Neural cell (in vitro differentiated cells): ENCODE data around the gene STKLD1. TPM values are rescaled to one million over a fixed set of nuclear protein-coding genes. Genes with fewer than 3 reads are reported as not detected.

ENCODE experiments used
- H2AFZ ChIP-seq: fragments of 200-600, 300-800 bp; sonication (generic), shearing (Covaris generic); 2 replicates; pipeline ENCODE4 v1.6.0; 2014; ENCODE audit warnings: low read depth, mild to moderate bottlenecking, antibody characterized with exemption, low read length, moderate library complexity
- H3F3A ChIP-seq: fragments of 200-600 bp; shearing (Covaris generic); 2 replicates; pipeline ENCODE4 v1.6.1; 2016; ENCODE audit warnings: mild to moderate bottlenecking, moderate library complexity, mixed read lengths, antibody characterized with exemption, low read length; ENCODE audit not compliant: insufficient read depth, poor library complexity, severe bottlenecking
- H3K27ac ChIP-seq: fragments of 200-600, 300-800 bp; sonication (generic), shearing (Covaris generic); 2 replicates; pipeline ENCODE4 v1.5.1; 2014; ENCODE audit warnings: mild to moderate bottlenecking, low read length, moderate library complexity
- H3K27me3 ChIP-seq: fragments of 300-800, 200-600 bp; sonication (generic), shearing (Covaris generic); 2 replicates; pipeline ENCODE4 v1.6.0; 2014; ENCODE audit warnings: mild to moderate bottlenecking, low read depth, low read length, moderate library complexity; ENCODE audit not compliant: insufficient read depth
- H3K36me3 ChIP-seq: fragments of 300-800, 200-600 bp; sonication (generic), shearing (Covaris generic); 2 replicates; pipeline ENCODE4 v1.5.1; 2014; ENCODE audit warnings: mild to moderate bottlenecking, antibody characterized with exemption, low read length, moderate library complexity; ENCODE audit not compliant: insufficient read depth
- H3K4me2 ChIP-seq: fragments of 300-800, 200-600 bp; sonication (generic), shearing (Covaris generic); 2 replicates; pipeline ENCODE4 v1.6.0; 2014; ENCODE audit warnings: mild to moderate bottlenecking, low read length
- H3K4me3 ChIP-seq: fragments of 300-800, 200-600 bp; sonication (generic), shearing (Covaris generic); 2 replicates; pipeline ENCODE4 v1.5.1; 2014; ENCODE audit warnings: mild to moderate bottlenecking, low read length, moderate library complexity
- H3K79me2 ChIP-seq: fragments of 200-600 bp; shearing (Covaris generic); replicated peaks from 2 replicates; pipeline ENCODE4 v1.6.0; 2014; ENCODE audit warnings: mild to moderate bottlenecking, low read length, moderate library complexity; ENCODE audit not compliant: insufficient read depth
- H3K9ac ChIP-seq: fragments of 300-800, 200-600 bp; sonication (generic), shearing (Covaris generic); 2 replicates; pipeline ENCODE4 v1.6.1; 2016; ENCODE audit warnings: mild to moderate bottlenecking, low read length, mixed read lengths
- H3K9me2 ChIP-seq: fragments of 200-600 bp; shearing (Covaris generic); 2 replicates; pipeline ENCODE4 v1.6.1; 2016; ENCODE audit warnings: mild to moderate bottlenecking, low read length, mixed read lengths; ENCODE audit not compliant: insufficient read depth
- H3K9me3 ChIP-seq: fragments of 200-600, 300-800 bp; sonication (generic), shearing (Covaris generic); 2 replicates; pipeline ENCODE4 v1.6.1; 2016; ENCODE audit warnings: mild to moderate bottlenecking, mixed run types, low read length, moderate library complexity, mixed read lengths
- H4K20me1 ChIP-seq: fragments of 200-600 bp; shearing (Covaris generic); 2 replicates; pipeline ENCODE4 v1.6.1; 2016; ENCODE audit warnings: mild to moderate bottlenecking, mixed run types; ENCODE audit not compliant: insufficient read depth
- CTCF ChIP-seq: fragments of 450-650 bp; IDR thresholded peaks from 2 replicates; pipeline ENCODE4 v1.5.1; 2014; ENCODE audit warnings: antibody characterized with exemption, mild to moderate bottlenecking, moderate library complexity; ENCODE audit not compliant: poor library complexity, severe bottlenecking
- EP300 ChIP-seq: fragments of 450-650 bp; conservative IDR thresholded peaks from 2 replicates; pipeline ENCODE4 v1.6.1; 2014; ENCODE audit warnings: antibody characterized with exemption, mild to moderate bottlenecking, moderate library complexity; ENCODE audit not compliant: poor library complexity, severe bottlenecking
- EZH2 ChIP-seq: fragments of 200-600, 300-800 bp; shearing (Covaris generic), sonication (generic); IDR thresholded peaks from 2 replicates; pipeline ENCODE4 v1.6.1; 2014; ENCODE audit warnings: antibody characterized with exemption, low read length, borderline replicate concordance, mild to moderate bottlenecking; ENCODE audit not compliant: insufficient read depth, poor library complexity, severe bottlenecking
- MXI1 ChIP-seq: fragments of 450-650 bp; conservative IDR thresholded peaks from 2 replicates; pipeline ENCODE4 v1.6.1; 2014; ENCODE audit warnings: antibody characterized with exemption, mild to moderate bottlenecking; ENCODE audit not compliant: poor library complexity, severe bottlenecking
- RAD21 ChIP-seq: fragments of 450-650 bp; conservative IDR thresholded peaks from 2 replicates; pipeline ENCODE4 v1.6.1; 2014; ENCODE audit warnings: antibody characterized with exemption, mild to moderate bottlenecking, moderate library complexity
- SMC3 ChIP-seq: fragments of 450-650 bp; conservative IDR thresholded peaks from 2 replicates; pipeline ENCODE4 v1.6.1; 2014; ENCODE audit warnings: antibody characterized with exemption, mild to moderate bottlenecking, moderate library complexity; ENCODE audit not compliant: poor library complexity
- TAF1 ChIP-seq: IDR thresholded peaks from 2 replicates; pipeline ENCODE4 v1.6.1; 2012; ENCODE audit warnings: low read depth
- polyA plus RNA-seq: library from polyadenylated mRNA; depleted of rRNA; stranded (reverse); fragments of >200 nt; gene quantifications from 2 replicates; pipeline ENCODE4 v1.2.3, GENCODE V29; 2014

Gene STKLD1
- polyA plus RNA-seq, 1 donor from 2014 or later = 1.1 TPM

- Histone ChIP-seq H3K9ac (no peak overlapping the region), H2AFZ (no peak overlapping the region), H4K20me1 (no peaks in the 10 kb centered on the region), H3K4me3 (no peak overlapping the region), H3K9me2 (no peaks in the 10 kb centered on the region), H3K9me3 (no peaks in the 10 kb centered on the region), H3K27me3 (no peaks in the 10 kb centered on the region), H3K79me2 (peaks cover 49% of the 10 kb centered on the region), H3F3A (no peaks in the 10 kb centered on the region), H3K36me3 (no peaks in the 10 kb centered on the region), H3K27ac (no peak overlapping the region), H3K4me2 (no peak overlapping the region)
- TF ChIP-seq EZH2 (no peak), CTCF (no peak), SMC3 (no peak), MXI1 (no peak)
Observed at GRCh38 chr9:133371261-133371711, 4.9 kb upstream of the STKLD1 start.

- Histone ChIP-seq H3K4me3 (no peak overlapping the region), H3K27me3 (no peaks in the 10 kb centered on the region), H4K20me1 (no peaks in the 10 kb centered on the region), H3K79me2 (peaks cover 49% of the 10 kb centered on the region), H3K9ac (no peak overlapping the region), H3F3A (no peaks in the 10 kb centered on the region), H3K9me3 (no peaks in the 10 kb centered on the region), H3K27ac (no peak overlapping the region), H2AFZ (no peak overlapping the region), H3K36me3 (no peaks in the 10 kb centered on the region), H3K9me2 (no peaks in the 10 kb centered on the region), H3K4me2 (no peak overlapping the region)
- TF ChIP-seq RAD21 = no peak
- no peak for TF ChIP-seq EP300
- no peak for TF ChIP-seq SMC3
- no peak for TF ChIP-seq TAF1
Observed at GRCh38 chr9:133372144-133372543, 4.0 kb upstream of the STKLD1 start.

GRCh38 chr9:133374612-133375115 is 1.5 kb upstream of the STKLD1 start:
- Histone ChIP-seq H3K4me2 (peak overlapping the region; percentile 99), H3K9me3 (no peaks in the 10 kb centered on the region), H3K9ac (peak overlapping the region; percentile 84), H3F3A (no peaks in the 10 kb centered on the region), H3K79me2 (peaks cover 46% of the 10 kb centered on the region), H4K20me1 (no peaks in the 10 kb centered on the region), H3K4me3 (peak overlapping the region; percentile 91), H3K9me2 (no peaks in the 10 kb centered on the region), H3K27ac (no peak overlapping the region), H3K36me3 (no peaks in the 10 kb centered on the region), H2AFZ (no peak overlapping the region), H3K27me3 (no peaks in the 10 kb centered on the region)
- TF ChIP-seq RAD21 = no peak
- no peak for TF ChIP-seq CTCF
- TF ChIP-seq EP300 = no peak
- no peak for TF ChIP-seq MXI1
- TF ChIP-seq EZH2 = no peak
- no peak for TF ChIP-seq SMC3
